ENCODE data around the gene GRIN1. TPM values are rescaled to one million over a fixed set of nuclear protein-coding genes. Genes with fewer than 3 reads are reported as not detected.

GRIN1 gene
- total and polyA plus RNA-seq, 10 of the 15 experiments (the other 5 are each of a cell fraction or from before 2014, with no cell fraction given): 0.05 to 0.10 (median 0.06) TPM; not detected in 6

DNA sequence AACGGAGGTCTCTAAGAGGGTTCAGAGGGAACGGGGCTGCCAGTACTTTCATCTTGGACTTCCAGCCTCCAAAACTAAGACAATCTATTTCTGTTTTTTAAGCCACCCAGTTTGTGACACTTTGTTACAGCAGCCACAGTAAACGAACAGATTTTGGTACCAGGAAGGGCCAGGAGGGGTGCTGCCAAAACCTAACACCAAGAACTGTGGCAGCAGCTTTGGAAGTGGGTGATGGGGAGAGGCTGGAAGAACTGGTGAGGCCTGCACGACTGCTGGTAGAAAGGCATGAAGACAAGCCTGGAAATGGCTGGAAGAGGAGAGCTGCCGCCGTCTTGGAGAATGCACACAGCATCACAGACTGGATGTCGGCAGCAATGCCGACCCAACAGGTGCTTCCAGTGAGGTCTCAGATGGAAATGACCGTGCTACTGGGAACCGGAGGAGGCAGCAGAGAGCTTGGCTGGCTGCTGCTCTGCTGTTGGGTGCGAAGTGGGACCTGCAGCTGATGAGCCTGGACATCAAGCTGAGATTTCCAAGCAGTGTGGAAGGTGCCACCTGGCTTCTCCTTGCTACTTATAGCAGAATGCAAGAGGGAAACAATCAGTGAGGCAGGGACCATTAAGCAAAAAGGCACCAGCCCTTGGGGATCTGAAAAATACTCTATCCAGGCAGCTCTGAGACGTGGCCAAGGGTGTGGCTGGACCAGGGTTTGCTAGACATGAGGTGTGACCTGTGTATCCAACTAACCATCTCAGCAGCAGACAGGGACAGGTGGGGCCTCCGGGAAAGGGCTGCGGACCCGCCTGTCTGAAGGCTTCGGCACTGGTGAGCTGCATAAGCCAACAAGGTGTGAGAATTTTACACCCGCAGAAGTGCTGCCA, 37.6 kb downstream of the GRIN1 start:
- H3K79me2 ChIP-seq (ENCODE audit: control insufficient read depth, insufficient read depth, low read length): no peaks in the 10 kb centered on the region
- TF ChIP-seq CBFB (IDR thresholded peaks at IDR 0.05; ENCODE audit: low read depth) (no peak), MEF2B (IDR thresholded peaks at IDR 0.05; ENCODE audit: partially characterized antibody, poor library complexity, severe bottlenecking) (no peak), POLR2A (IDR thresholded peaks at IDR 0.05; ENCODE audit: low read depth, low read length) (0 out of 2 replicates have a peak, but pooled peaks have one; percentile 5), LARP7 (IDR thresholded peaks at IDR 0.05) (no peak), IRF4 (IDR thresholded peaks at IDR 0.05; ENCODE audit: low read depth, low read length) (0 out of 2 replicates have a peak, but pooled peaks have one; percentile 19), CTCF (IDR thresholded peaks at IDR 0.05 in 2 of 3, conservative IDR thresholded peaks at IDR 0.05 in 1 of 3; ENCODE audit: control insufficient read depth in 2 of 3, extremely low read depth in 1 of 3, insufficient read depth in 1 of 3, low read depth in 3 of 3, low read length in 3 of 3) (peak; percentile 57 to 64 (median 59); a peak in 5 of 6 replicates), YY1 (IDR thresholded peaks at IDR 0.05; ENCODE audit: low read depth, low read length) (0 out of 2 replicates have a peak, but pooled peaks have one; percentile 19), RAD21 (IDR thresholded peaks at IDR 0.05; ENCODE audit: insufficient read depth, low read depth, low read length) (peak; percentile 37; the same call in 1 of the 2 replicates)
- ChIA-PET POLR2A (interaction anchor here (2.1 kb wide), 1 partner anchor 26 kb away, joined by 9 read pairs; no protein-coding TSS in a partner anchor), SMC1A (ENCODE audit: uncharacterized antibody, unreplicated experiment) (interaction anchor here (1.0 kb wide), 1 partner anchor 48 kb away, joined by 3 read pairs; no protein-coding TSS in a partner anchor), CTCF (interaction anchor here (0.8 to 2.4 kb wide), 5 partner anchors 12 to 81 kb away, joined by 4 to 13 read pairs (median 4); partner anchors contain the start of genes ANAPC2 and SSNA1), RAD21 (ENCODE audit: unreplicated experiment) (interaction anchor here (0.9 kb wide), 1 partner anchor 26 kb away, joined by 4 read pairs; no protein-coding TSS in a partner anchor)
- H3K9ac ChIP-seq (ENCODE audit: control insufficient read depth, insufficient read depth, low read length): no peak overlapping the region
- peak; percentile 72 for FAIRE-seq
- H3K4me1 ChIP-seq (ENCODE audit: control insufficient read depth, insufficient read depth, low read length): no peaks in the 10 kb centered on the region
- no peaks in the 10 kb centered on the region for H4K20me1 ChIP-seq (ENCODE audit: control insufficient read depth, insufficient read depth)
- intact Hi-C loops (cut with micrococcal nuclease; ENCODE audit: unreplicated experiment) (no loop called here), in situ Hi-C loops (cut with MboI) (no loop called here)
- no peak overlapping the region for H3K27ac ChIP-seq (ENCODE audit: control insufficient read depth, insufficient read depth)
- peak; percentile 80 for ATAC-seq
- H2AFZ ChIP-seq (ENCODE audit: control insufficient read depth, low read depth, low read length): no peak overlapping the region
- no peak overlapping the region for H3K4me3 ChIP-seq
- H3K36me3 ChIP-seq (ENCODE audit: control insufficient read depth in 2 of 2, insufficient read depth in 2 of 2, low read length in 1 of 2): peaks cover 0 to 9% of the 10 kb centered on the region in 2 experiments; a peak in 3 of 4 replicates
- WGBS (ENCODE audit: insufficient coverage, insufficient replicate concordance, low lambda C conversion rate, missing lambda C conversion rate): 64% methylated on average over 17 of the region's 17 CpGs
- no TSS peak for BruUV-seq (replicated peaks)
- H3K4me2 ChIP-seq (ENCODE audit: control insufficient read depth, insufficient read depth): no peak overlapping the region
- DNase-seq (ENCODE audit: low read depth, low spot score): no peak
- H3K27me3 ChIP-seq (replicated peaks in 1 of 2; ENCODE audit: control insufficient read depth in 2 of 2, insufficient read depth in 2 of 2, low read length in 1 of 2): no peaks in the 10 kb centered on the region
- H3K9me3 ChIP-seq (replicated peaks; ENCODE audit: control insufficient read depth, insufficient read depth, low read length): no peaks in the 10 kb centered on the region
